HG03354 (cell line): ENCODE measurements around the gene GDAP2.

Experiments
- ATAC-seq: cut with Tn5 transposase; IDR thresholded peaks from one replicate; pipeline ENCODE4 v1.9.1; 2021; ENCODE audit warnings: mild to moderate bottlenecking; ENCODE audit not compliant: unreplicated experiment, poor library complexity, severe bottlenecking

Gene GDAP2

GRCh38 chr1:117817629-117818028 lies 111.8 kb downstream of the GDAP2 start:
- no peak for ATAC-seq

GRCh38 chr1:117815926-117816325 lies 113.5 kb downstream of the GDAP2 start:
- ATAC-seq, result no peak

GRCh38 chr1:117814856-117815797 lies 114.3 kb downstream of the GDAP2 start:
- ATAC-seq, result no peak
